GM10266 (cell line): ENCODE measurements around the gene CUL3.
A peak's percentile ranks its signal among the peaks of the same experiment; 100 is the strongest.

Experiments used
- DNase-seq: peaks from one replicate; pipeline ENCODE4 v3.0.0; 2012; ENCODE audit errors: extremely low spot score
- CTCF ChIP-seq: IDR thresholded peaks from 2 replicates; pipeline ENCODE4 v1.5.1; 2012; ENCODE audit warnings: mild to moderate bottlenecking, low read depth; ENCODE audit not compliant: control insufficient read depth, insufficient read depth; ENCODE audit errors: missing control alignments

Gene CUL3

GRCh38 chr2:224444021-224444420, 141.1 kb downstream of the CUL3 start:
- TF ChIP-seq CTCF = no peak
- DNase-seq = no peak

GRCh38 chr2:224442071-224442967, 142.8 kb downstream of the CUL3 start:
- DNase-seq = peak; percentile 53
- TF ChIP-seq CTCF = no peak

GRCh38 chr2:224440988-224441387, 144.2 kb downstream of the CUL3 start:
- DNase-seq = no peak
- no peak for TF ChIP-seq CTCF

- no peak for DNase-seq
- no peak for TF ChIP-seq CTCF
Measured at GRCh38 chr2:224438726-224439125, 146.4 kb downstream of the CUL3 start.

GRCh38 chr2:224436634-224437033, 148.5 kb downstream of the CUL3 start:
- no peak for TF ChIP-seq CTCF
- DNase-seq = no peak

- TF ChIP-seq CTCF = no peak
- no peak for DNase-seq
Measured at GRCh38 chr2:224434618-224435017, 150.5 kb downstream of the CUL3 start.

GRCh38 chr2:224433442-224433841, 151.7 kb downstream of the CUL3 start:
- DNase-seq = no peak
- no peak for TF ChIP-seq CTCF
